GM12865 (cell line): ENCODE results near the gene ASPA.

Source experiments
- DNase-seq: peaks from one replicate; pipeline ENCODE4 v3.0.0; 2010; ENCODE audit warnings: low read depth
- H3K4me3 ChIP-seq: 2 replicates; pipeline ENCODE4 v1.5.1; 2011; ENCODE audit warnings: mild to moderate bottlenecking, low read depth, low read length, control low read depth
- TF ChIP-seq, protein P1 (sequence below): IDR thresholded peaks from 2 replicates; pipeline ENCODE4 v1.5.1; 2011; ENCODE audit warnings: low read length, control low read depth, low read depth, inconsistent platforms; ENCODE audit not compliant: insufficient read depth; ENCODE audit errors: missing control alignments

ASPA gene

DNA sequence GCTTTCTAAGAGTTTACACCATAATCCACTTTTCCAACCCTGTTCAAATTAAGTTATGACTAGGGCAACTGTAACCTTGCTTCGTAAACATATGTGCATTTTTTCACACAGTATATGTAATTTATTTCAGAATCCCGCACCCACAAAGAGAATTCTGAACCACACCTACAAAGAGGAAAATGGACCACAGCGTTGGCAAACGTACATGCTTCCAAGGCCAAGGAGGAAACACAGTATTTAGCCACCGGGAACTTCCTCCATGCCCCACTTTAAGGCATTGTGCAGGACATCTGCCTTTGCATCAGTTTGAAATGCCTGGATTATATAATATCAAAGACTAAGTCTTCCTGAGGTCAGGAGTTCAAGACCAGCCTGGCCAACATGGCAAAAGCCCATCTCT, 6.3 kb upstream of the ASPA start:
- TF ChIP-seq, protein P1, sequence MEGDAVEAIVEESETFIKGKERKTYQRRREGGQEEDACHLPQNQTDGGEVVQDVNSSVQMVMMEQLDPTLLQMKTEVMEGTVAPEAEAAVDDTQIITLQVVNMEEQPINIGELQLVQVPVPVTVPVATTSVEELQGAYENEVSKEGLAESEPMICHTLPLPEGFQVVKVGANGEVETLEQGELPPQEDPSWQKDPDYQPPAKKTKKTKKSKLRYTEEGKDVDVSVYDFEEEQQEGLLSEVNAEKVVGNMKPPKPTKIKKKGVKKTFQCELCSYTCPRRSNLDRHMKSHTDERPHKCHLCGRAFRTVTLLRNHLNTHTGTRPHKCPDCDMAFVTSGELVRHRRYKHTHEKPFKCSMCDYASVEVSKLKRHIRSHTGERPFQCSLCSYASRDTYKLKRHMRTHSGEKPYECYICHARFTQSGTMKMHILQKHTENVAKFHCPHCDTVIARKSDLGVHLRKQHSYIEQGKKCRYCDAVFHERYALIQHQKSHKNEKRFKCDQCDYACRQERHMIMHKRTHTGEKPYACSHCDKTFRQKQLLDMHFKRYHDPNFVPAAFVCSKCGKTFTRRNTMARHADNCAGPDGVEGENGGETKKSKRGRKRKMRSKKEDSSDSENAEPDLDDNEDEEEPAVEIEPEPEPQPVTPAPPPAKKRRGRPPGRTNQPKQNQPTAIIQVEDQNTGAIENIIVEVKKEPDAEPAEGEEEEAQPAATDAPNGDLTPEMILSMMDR: no peak
- H3K4me3 ChIP-seq: no peak overlapping the region
- DNase-seq: no peak

DNA sequence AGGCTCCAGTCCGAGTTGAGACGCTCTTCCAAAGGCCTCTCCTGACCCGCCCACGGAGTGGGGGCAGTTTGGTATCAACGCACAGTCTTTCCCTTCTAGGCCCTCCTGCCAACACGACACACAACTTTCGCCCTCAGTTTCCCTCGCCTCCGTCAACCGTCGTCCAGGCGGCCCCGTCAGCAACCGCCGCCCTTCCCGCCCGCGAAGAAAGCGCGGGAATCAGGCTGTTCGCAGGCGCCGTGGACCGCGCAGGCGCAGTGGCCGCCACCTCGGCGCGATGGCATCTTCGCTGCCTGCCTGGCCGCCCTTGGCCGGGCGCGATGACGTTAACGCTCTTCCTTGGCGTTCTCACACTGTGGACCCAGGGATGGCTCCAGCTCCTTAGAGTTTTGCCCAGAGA, 4.2 kb upstream of the ASPA start, which contains the start of gene SPATA22:
SPATA22 (minus strand) TSS at position 221 of the 400 bp plus-strand sequence. CDS start 2,494 bp downstream, outside the sequence.
- H3K4me3 ChIP-seq: no peak within 1 kb of the TSS
- TF ChIP-seq, protein P1: no peak
- no peak for DNase-seq

DNA sequence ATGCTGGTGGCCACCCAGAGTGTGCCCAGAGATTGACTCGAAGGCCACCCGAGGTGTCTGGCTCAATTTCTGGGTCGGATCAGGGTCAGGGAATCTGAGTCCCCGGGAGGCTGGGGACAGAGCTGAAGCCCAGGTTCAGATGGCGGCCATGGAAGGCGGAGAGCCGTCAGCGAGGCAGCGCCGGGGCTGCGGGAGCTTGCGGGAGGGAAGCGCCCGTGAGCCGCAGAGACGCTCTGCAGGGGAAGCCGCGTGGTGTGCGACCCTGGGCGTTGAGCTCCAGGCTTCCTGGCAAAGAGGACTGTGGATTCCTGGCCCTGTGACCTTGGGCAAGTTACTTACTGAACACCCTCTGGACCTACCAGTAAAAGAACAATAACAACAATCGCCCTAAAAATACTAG, 3.7 kb upstream of the ASPA start:
- no peak overlapping the region for H3K4me3 ChIP-seq
- DNase-seq: no peak
- TF ChIP-seq, protein P1: no peak

DNA sequence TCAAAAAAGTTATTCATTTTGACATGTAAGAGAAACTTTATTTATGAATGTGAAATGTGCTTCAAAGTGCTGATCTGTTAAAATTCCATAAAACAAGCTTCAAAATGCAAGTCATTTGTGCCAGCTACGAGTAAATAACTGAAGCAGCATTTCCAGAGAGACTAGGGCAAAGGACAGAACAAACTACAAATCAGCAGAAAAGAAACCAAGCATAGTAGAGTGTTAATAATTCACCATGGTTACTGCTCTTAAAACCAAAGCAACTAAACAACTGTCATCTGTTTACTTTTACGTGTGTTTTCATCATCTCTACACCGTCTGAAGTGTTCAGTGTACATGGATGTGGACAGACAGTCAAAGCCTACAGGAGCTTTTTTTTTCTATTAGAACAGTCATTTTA, 1.6 kb upstream of the ASPA start:
- H3K4me3 ChIP-seq: no peak overlapping the region
- TF ChIP-seq, protein P1: no peak
- DNase-seq: no peak

DNA sequence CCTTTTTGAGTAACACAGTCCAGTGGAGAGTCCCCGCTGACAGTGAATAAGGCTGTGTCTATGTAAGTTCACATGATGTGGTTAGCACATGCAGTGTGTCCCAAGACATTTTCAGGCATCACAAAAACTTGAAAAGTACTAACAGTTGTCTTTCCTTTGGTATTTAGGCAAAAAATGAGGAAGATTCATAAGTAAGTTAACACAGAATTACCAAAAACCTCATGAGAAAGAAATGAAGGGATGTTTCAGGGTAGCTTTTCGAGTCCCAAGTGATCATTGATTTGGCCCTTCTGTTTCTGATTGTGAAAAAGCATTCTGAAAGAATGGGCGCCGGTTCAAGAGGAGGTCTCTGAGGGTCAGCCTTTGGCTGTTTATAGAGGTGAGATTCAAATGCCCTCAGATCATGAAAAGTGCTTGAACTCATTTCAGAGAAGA, 529 bp upstream of the ASPA start:
- TF ChIP-seq, protein P1: no peak

DNA sequence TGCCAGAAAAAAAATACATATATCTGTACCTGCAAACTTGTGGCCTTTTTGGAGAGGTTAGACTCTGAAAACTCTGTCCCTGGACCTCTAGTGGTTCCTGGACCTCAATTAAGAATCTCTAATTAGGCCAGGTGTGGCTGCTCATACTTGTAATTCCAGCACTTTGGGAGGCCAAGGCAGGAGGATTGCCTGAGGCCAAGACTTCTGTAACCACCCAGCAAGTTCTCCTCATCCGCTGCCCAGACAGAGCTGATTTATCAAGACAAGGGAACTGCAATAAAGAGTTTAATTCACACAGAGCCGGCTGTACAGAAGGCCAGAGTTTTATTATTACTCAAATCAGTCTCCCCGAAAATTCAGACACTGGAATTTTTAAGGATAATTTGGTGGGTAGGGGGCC, 4.2 kb downstream of the ASPA start:
- TF ChIP-seq, protein P1: no peak
- H3K4me3 ChIP-seq: no peak overlapping the region
- no peak for DNase-seq

More for the DNA sequence above, 529 bp upstream of the ASPA start:
- H3K4me3 ChIP-seq: no peak overlapping the region
- DNase-seq: no peak

DNA sequence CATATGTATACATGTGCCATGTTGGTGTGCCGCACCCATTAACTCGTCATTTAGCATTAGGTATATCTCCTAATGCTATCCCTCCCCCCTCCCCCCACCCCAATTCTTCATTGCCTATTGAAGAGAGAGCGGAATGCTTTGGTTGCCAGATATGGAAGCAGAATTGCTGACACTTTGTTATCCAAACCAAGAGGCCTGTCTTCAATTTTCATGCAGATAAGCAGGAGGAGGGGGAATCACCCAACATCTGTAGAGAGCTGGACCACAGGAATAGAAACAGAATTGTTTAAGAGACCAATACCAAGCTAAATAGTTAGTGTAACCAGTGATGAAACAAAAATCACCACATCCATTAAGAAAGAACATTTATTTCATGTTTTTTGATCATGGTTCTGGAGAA, 7.1 kb downstream of the ASPA start:
- no peak overlapping the region for H3K4me3 ChIP-seq
- DNase-seq: no peak
- TF ChIP-seq, protein P1: no peak
